Activated T-cell treated with anti-CD3 and anti-CD28 coated beads for 48 hours (primary cell): ENCODE measurements around the gene EIF3I.
A peak's percentile ranks its signal among the peaks of the same experiment; 100 is the strongest.
"Not testable (repeated sequence)": the region's sequence is repeated elsewhere in the genome, so short reads cannot be mapped to it uniquely, and the experiment has no call there.

Experiments
- DNase-seq: peaks from one replicate; pipeline ENCODE4 v3.0.0-alpha.2; 2020; ENCODE audit warnings: low read depth

Gene EIF3I

DNA sequence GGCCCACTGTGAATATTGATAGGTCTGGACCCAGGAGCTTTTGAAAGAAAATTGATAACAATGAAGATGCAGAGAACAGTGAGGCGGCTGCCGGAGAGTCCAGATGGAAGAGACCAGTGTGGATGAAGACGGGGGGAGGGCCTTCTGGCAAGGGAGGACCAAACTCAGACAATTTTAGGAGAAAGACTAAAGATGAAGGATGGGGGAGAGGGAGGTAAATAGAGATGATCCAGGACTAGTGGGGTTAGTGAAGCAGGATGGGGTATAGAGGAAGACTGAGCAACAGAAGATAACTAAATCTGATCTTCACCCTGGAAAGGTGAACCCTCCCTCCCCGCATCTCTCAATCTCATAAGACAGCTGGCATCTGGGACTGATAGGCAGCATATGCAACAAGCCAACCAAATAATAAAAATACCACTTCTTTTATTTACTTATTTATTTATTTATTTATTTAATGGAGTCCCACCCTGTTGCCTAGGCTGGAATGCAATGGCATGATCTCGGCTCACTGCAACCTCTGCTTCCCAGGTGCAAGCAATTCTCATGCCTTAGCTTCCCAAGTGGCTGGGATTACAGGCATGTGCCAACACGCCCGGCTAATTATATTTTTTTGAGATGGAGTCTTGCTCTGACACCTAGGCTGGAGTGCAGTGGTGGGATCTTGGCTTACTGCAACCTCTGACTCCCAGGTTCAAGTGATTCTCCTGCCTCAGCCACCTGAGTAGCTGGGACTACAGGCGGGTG, 10.5 kb downstream of the EIF3I start:
- no peak for DNase-seq

DNA sequence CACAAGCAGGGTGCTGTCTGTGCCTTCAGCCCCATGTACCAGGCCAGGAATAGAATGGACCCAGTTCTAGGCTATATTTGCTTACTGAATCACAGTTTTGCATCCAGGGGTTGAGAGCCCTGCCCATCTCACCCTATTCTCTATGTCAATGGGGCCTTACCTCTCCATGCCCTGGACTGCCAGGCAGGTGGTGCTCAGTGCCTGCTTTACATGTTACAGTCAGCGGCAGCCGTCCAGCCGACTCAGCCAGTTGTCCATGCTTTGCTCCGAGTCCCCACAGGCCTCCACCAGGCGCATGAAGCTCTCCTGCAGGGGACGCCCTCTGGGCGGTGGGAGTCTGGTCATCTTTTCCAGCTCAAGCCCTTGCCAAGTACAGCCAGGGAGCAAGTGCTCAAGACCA, 12.6 kb downstream of the EIF3I start:
- DNase-seq, result no peak

- DNase-seq, result no peak
These were observed 17.1 kb downstream of the EIF3I start for GRCh38 chr1:32239337-32239736.

DNA sequence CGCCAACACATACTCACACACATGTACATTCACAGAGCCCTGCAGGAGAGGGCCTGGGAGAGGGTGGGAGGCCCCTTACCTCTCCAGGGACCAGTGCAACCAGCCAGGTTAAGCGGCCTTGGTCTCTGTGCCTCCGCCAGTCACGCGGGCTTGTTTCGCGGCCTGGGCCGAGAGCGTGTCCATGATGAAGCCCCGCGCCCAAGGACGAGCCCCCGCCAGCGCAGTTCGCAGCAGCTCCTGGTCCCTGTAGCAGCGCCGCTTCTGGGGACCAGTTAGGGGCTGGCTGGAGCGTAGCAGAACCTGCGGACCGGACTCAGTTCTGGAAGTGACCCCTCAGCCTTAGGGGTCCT, 17.6 kb downstream of the EIF3I start:
- DNase-seq, result no peak

DNA sequence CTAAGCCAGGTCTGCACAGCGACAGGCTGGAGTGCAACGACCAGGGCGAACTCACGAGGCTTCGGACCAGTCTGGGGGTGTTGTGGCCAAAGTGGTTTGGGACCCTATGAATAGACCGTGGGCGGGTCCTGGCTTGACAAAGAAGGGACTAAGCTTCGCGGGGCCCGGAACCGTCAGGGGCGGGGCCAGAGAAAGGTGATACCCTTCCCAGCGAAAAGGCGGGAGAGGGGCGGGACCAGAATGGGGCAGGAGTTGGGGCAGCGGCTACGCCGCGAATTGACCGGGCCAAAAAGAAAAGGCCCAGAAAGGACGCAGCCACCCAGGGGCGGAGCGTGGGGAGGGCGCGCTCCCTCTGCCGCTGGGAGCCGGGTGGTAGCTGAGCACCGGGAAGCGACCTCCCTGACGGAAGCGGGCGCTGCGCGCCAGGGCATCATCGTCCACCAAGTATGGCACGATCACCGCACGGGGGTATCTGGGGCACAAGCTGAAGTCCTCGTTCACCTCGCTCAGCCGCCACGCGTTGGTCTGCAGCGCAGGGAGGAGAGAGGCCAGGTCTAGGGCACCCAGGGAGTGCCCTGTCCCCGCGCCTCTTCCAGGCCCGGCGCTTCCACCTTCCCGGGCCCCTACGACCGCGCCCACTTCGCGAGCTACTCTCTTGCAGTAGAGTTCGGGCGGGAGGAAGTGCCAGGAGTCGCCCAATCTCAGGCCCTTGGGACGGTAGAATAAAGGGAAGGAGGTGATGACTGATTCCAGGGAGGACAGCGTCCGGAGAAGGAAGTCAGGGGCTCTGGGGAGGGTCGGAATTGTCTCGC, 18.1 kb downstream of the EIF3I start:
- DNase-seq, result no peak

GRCh38 chr1:32241001-32241763, 19.0 kb downstream of the EIF3I start:
- no peak for DNase-seq

GRCh38 chr1:32242341-32242851, 20.2 kb downstream of the EIF3I start:
- DNase-seq, result no peak

DNA sequence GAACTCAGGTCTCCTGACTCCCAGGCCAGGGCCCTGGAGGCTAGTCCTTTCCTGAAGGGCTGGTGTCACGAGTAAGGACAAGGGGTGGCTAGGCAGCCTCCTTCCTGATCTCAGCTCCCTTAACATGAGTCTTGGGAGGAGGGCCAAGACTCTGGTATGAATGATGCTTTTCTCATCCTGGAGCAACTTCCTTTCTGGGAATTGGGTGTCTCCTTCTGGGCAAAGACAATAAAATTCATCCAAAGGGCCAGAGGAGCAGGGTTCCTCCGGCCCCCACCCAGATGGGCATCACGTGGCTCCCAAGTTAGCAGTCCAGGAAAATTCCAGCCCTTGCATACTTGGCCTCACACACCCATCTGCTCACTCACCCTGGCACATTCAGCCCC, 24.7 kb downstream of the EIF3I start, which contains the start of gene FAM167B:
TSS of gene FAM167B (plus strand) at position 335 of the 386 bp plus-strand sequence. CDS start 200 bp downstream, outside the sequence.
- no peak for DNase-seq

GRCh38 chr1:32247452-32247851, 25.2 kb downstream of the EIF3I start:
- DNase-seq, result no peak

GRCh38 chr1:32247983-32248889, 26.0 kb downstream of the EIF3I start:
- DNase-seq, result peak; percentile 81

GRCh38 chr1:32249831-32250525, 27.8 kb downstream of the EIF3I start:
- peak; percentile 69 for DNase-seq

DNA sequence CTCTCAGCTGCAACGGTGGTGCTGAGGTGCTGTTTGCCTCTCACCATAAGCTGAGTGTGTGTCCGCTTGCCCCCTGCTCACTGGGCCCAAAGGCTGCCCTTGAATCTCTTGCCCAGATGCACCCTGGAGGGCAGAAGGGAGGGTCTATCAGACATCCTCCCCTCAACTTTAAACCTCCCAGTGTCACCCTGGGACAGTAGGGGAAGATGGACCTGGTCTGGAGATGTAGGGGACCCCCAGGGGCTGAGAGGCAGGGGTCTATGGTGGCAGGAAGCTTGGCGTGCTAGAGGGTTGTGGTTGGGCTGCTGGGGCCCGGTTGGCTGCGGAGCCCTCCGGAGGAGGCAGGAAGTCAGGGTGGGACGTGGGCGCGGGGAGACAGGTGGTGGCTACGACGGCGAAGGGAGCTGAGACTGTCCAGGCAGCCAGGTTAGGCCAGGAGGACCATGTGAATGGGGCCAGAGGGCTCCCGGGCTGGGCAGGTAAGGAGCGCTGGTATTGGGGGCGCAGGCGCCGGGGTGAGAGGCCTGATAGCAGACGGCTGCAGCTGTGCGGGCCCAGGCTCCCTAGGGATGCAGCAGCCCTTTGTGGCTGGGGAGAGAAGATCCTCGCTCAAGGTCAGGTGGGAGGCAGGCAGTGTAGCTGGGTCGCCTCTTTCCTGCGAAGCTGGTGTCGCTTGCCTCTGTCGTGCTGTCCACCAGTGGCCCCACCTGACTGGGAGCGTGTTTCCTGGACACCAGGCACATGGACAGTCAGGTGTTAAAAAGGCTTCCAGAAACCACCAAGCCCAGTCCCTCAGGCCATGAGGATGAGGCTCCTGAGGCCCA, 28.9 kb downstream of the EIF3I start, which contains the start of gene LCK:
TSS of gene LCK (plus strand) at position 373 of the 824 bp plus-strand sequence. CDS start 23,065 bp downstream, outside the sequence.
- peak; percentile 76 for DNase-seq

GRCh38 chr1:32255072-32256071, 33.2 kb downstream of the EIF3I start:
- DNase-seq, result no peak

DNA sequence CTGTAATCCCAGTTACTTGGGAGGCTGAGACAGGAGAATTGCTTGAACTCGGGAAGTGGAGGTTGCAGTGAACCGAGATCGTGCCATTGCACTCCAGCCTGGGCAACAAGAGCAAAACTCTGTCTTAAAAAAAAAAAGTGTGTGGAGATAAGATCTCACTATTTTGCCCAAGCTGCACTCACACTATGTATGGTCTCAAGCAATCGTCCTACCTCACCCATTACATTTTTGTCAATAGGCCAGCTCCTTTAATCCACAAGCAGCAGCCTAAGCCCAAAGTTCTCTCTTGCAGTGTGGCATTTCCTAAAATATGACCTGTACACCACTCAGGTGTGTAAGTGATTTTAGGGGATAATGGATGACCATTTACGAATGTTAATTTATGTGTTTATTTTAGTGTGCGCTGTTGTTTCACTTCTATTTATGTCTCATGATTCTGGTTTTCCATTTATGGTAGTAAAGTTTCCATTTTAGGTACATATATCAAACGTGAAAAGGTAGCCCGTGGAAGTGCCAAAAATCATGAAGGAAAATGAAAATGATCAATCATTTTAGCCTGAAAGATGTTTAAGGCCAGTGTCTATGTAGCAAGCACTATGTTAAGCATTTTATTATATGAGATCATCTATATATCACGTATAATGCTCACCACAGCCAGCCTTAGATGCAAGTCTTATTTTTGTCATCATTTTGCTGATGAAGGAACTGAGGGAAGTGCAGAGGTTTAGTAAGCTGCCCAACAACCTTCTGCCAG, 34.4 kb downstream of the EIF3I start:
- DNase-seq, result no peak

- DNase-seq, result no peak
These were observed 35.0 kb downstream of the EIF3I start for GRCh38 chr1:32257227-32257508.

DNA sequence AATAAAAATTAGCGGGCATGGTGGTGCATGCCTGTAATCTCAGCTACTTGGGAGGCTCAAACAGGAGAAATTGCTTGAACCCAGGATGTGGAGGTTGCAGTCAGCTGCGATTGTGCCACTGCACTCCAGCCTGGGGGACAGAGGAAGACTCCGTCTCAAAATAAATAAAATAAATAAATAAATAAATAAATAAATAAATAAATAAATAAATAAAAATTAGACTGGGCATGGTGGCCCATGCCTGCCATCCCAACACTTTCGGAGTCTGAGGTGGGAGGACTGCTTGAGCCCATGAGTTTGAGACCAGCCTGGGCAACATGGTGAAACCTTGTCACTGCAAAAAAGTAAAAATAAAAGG, 41.0 kb downstream of the EIF3I start:
- not testable (repeated sequence) for DNase-seq

DNA sequence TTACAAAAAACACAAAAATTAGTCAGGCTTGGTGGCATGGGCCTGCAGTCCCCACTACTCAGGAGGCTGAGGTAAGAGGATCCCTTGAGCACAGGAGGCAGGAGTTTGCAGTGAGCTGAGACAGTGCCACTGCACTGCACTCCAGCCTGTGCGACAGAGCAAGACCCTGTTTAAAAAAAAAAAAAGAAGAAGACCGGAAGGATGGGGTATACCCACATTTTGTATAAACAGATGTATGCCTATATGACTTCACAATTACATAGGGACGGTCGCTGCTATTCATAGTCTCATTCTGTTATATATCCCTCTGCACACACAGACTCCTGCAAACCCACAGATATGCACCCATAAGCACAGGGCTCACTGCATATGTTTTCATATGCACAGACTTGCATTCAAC, 41.5 kb downstream of the EIF3I start:
- no peak for DNase-seq

DNA sequence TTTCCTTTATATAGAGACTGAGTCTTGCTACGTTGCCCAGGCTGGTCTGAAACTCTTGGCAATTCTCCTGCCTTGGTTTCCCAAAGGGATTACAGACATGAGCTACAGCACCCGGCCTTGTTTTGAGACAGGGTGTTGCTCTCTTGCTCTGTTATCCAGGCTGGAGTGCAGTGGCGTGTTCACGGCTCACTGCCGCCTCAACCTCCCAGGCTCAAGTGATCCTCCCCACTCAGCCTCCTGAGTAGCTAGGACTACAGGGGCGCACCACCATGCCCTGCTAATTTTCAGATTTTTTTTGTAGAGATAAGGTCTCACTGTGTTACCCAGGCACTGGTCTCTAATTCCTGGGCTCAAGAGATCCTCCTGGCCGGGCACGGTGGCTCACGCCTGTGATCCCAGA, 43.6 kb downstream of the EIF3I start:
- no peak for DNase-seq
